MG63 (cell line): ENCODE results near the gene STPG2. TPM values are rescaled to one million over a fixed set of nuclear protein-coding genes. Genes with fewer than 3 reads are reported as not detected.

ENCODE experiments used
- DNase-seq: peaks from one replicate; pipeline ENCODE4 v3.0.0-alpha.2; 2020
- H3K27me3 ChIP-seq: fragments of 250-450 bp; sonication (Bioruptor Pico); 2 replicates; pipeline ENCODE4 v1.5.1; 2020; ENCODE audit warnings: mild to moderate bottlenecking, moderate library complexity
- H3K36me3 ChIP-seq: fragments of 250-450 bp; sonication (Bioruptor Pico); 2 replicates; pipeline ENCODE4 v1.5.1; 2020; ENCODE audit warnings: mild to moderate bottlenecking, moderate library complexity
- H3K4me3 ChIP-seq: fragments of 250-450 bp; sonication (Bioruptor Pico); 2 replicates; pipeline ENCODE4 v1.5.1; 2020; ENCODE audit warnings: mild to moderate bottlenecking, moderate library complexity
- H3K9me3 ChIP-seq: fragments of 250-450 bp; sonication (Bioruptor Pico); 2 replicates; pipeline ENCODE4 v1.5.1; 2020; ENCODE audit warnings: mild to moderate bottlenecking, moderate library complexity
- total RNA-seq: library from RNA; depleted of rRNA; stranded (reverse); fragments of >200 nt; shearing (Covaris generic); gene quantifications from 2 replicates; pipeline ENCODE4 v1.2.3, GENCODE V29; 2014; ENCODE audit warnings: low replicate concordance

The STPG2 gene
- total RNA-seq, 1 experiment from 2014 or later: not detected

- H3K9me3 ChIP-seq: no peaks in the 10 kb centered on the region
- no peaks in the 10 kb centered on the region for H3K36me3 ChIP-seq
- no peak overlapping the region for H3K4me3 ChIP-seq
- DNase-seq: no peak
- H3K27me3 ChIP-seq: no peaks in the 10 kb centered on the region
Observed at GRCh38 chr4:98110214-98110613, 33.1 kb downstream of the STPG2 start.

GRCh38 chr4:98102660-98103059 is 40.6 kb downstream of the STPG2 start:
- Histone ChIP-seq H3K36me3 (no peaks in the 10 kb centered on the region), H3K9me3 (no peaks in the 10 kb centered on the region), H3K27me3 (no peaks in the 10 kb centered on the region; the same call in 1 of the 2 replicates), H3K4me3 (no peak overlapping the region)
- no peak for DNase-seq

- no peaks in the 10 kb centered on the region for H3K36me3 ChIP-seq
Observed at GRCh38 chr4:98101988-98102387, 41.3 kb downstream of the STPG2 start.

GRCh38 chr4:98098764-98099163 is 44.5 kb downstream of the STPG2 start:
- Histone ChIP-seq H3K4me3 (no peak overlapping the region), H3K36me3 (no peaks in the 10 kb centered on the region), H3K9me3 (no peaks in the 10 kb centered on the region), H3K27me3 (no peaks in the 10 kb centered on the region; the same call in 1 of the 2 replicates)
- DNase-seq: no peak

More at GRCh38 chr4:98101988-98102387, 41.3 kb downstream of the STPG2 start:
- no peak overlapping the region for H3K4me3 ChIP-seq
- no peaks in the 10 kb centered on the region for H3K9me3 ChIP-seq
- no peaks in the 10 kb centered on the region; the same call in 1 of the 2 replicates for H3K27me3 ChIP-seq
- DNase-seq: no peak

- Histone ChIP-seq H3K4me3 (no peak overlapping the region), H3K9me3 (no peaks in the 10 kb centered on the region), H3K36me3 (no peaks in the 10 kb centered on the region), H3K27me3 (no peaks in the 10 kb centered on the region; the same call in 1 of the 2 replicates)
- no peak for DNase-seq
Observed at GRCh38 chr4:98094118-98094517, 49.2 kb downstream of the STPG2 start.

- Histone ChIP-seq H3K4me3 (no peak overlapping the region), H3K27me3 (no peaks in the 10 kb centered on the region; the same call in 1 of the 2 replicates), H3K9me3 (no peaks in the 10 kb centered on the region), H3K36me3 (no peaks in the 10 kb centered on the region)
- DNase-seq: no peak
Observed at GRCh38 chr4:98093662-98094061, 49.6 kb downstream of the STPG2 start.

GRCh38 chr4:98092833-98093439 is 50.3 kb downstream of the STPG2 start:
- Histone ChIP-seq H3K36me3 (no peaks in the 10 kb centered on the region), H3K9me3 (no peaks in the 10 kb centered on the region), H3K4me3 (no peak overlapping the region), H3K27me3 (no peaks in the 10 kb centered on the region; the same call in 1 of the 2 replicates)
- DNase-seq: no peak

GRCh38 chr4:98081936-98082335 is 61.3 kb downstream of the STPG2 start:
- Histone ChIP-seq H3K9me3 (no peaks in the 10 kb centered on the region), H3K36me3 (no peaks in the 10 kb centered on the region), H3K27me3 (no peaks in the 10 kb centered on the region), H3K4me3 (no peak overlapping the region)
- no peak for DNase-seq

- Histone ChIP-seq H3K27me3 (no peaks in the 10 kb centered on the region), H3K36me3 (no peaks in the 10 kb centered on the region), H3K4me3 (no peak overlapping the region), H3K9me3 (no peaks in the 10 kb centered on the region)
- DNase-seq: no peak
Observed at GRCh38 chr4:98068495-98068894, 74.8 kb downstream of the STPG2 start.

- no peaks in the 10 kb centered on the region for H3K27me3 ChIP-seq
- H3K9me3 ChIP-seq: no peaks in the 10 kb centered on the region
- no peak overlapping the region for H3K4me3 ChIP-seq
- no peaks in the 10 kb centered on the region for H3K36me3 ChIP-seq
- no peak for DNase-seq
Observed at GRCh38 chr4:98055800-98056501, 87.3 kb downstream of the STPG2 start.

GRCh38 chr4:98046665-98047064 is 96.6 kb downstream of the STPG2 start:
- no peak for DNase-seq
- Histone ChIP-seq H3K9me3 (no peaks in the 10 kb centered on the region), H3K36me3 (no peaks in the 10 kb centered on the region), H3K27me3 (no peaks in the 10 kb centered on the region), H3K4me3 (no peak overlapping the region)

- no peaks in the 10 kb centered on the region for H3K9me3 ChIP-seq
- H3K27me3 ChIP-seq: no peaks in the 10 kb centered on the region
- DNase-seq: no peak
- no peaks in the 10 kb centered on the region for H3K36me3 ChIP-seq
- H3K4me3 ChIP-seq: no peak overlapping the region
Observed at GRCh38 chr4:98030059-98030458, 113.2 kb downstream of the STPG2 start.

- Histone ChIP-seq H3K27me3 (no peaks in the 10 kb centered on the region), H3K4me3 (no peak overlapping the region), H3K9me3 (no peaks in the 10 kb centered on the region), H3K36me3 (no peaks in the 10 kb centered on the region)
- DNase-seq: no peak
Observed at GRCh38 chr4:98027827-98028226, 115.4 kb downstream of the STPG2 start.

GRCh38 chr4:98026362-98026761 is 116.9 kb downstream of the STPG2 start:
- no peaks in the 10 kb centered on the region for H3K36me3 ChIP-seq
- no peak for DNase-seq
- no peaks in the 10 kb centered on the region for H3K27me3 ChIP-seq
- H3K9me3 ChIP-seq: no peaks in the 10 kb centered on the region
- H3K4me3 ChIP-seq: no peak overlapping the region

GRCh38 chr4:98006814-98007412 is 136.4 kb downstream of the STPG2 start:
- Histone ChIP-seq H3K27me3 (no peaks in the 10 kb centered on the region), H3K4me3 (no peak overlapping the region), H3K9me3 (no peaks in the 10 kb centered on the region), H3K36me3 (no peaks in the 10 kb centered on the region)
- DNase-seq: no peak

GRCh38 chr4:98006060-98006459 is 137.2 kb downstream of the STPG2 start:
- DNase-seq: no peak
- H3K9me3 ChIP-seq: no peaks in the 10 kb centered on the region
- no peaks in the 10 kb centered on the region for H3K27me3 ChIP-seq
- H3K36me3 ChIP-seq: no peaks in the 10 kb centered on the region
- H3K4me3 ChIP-seq: no peak overlapping the region

GRCh38 chr4:98000940-98001339 is 142.3 kb downstream of the STPG2 start:
- no peaks in the 10 kb centered on the region for H3K27me3 ChIP-seq
- H3K36me3 ChIP-seq: no peaks in the 10 kb centered on the region
- no peak overlapping the region for H3K4me3 ChIP-seq
- no peaks in the 10 kb centered on the region for H3K9me3 ChIP-seq
- DNase-seq: no peak

GRCh38 chr4:97998203-97998602 is 145.1 kb downstream of the STPG2 start:
- no peak overlapping the region for H3K4me3 ChIP-seq
- H3K36me3 ChIP-seq: no peaks in the 10 kb centered on the region
- DNase-seq: no peak
- no peaks in the 10 kb centered on the region for H3K27me3 ChIP-seq
- no peaks in the 10 kb centered on the region for H3K9me3 ChIP-seq
